Measurements from ENCODE around the gene UBE2G2.

DNA sequence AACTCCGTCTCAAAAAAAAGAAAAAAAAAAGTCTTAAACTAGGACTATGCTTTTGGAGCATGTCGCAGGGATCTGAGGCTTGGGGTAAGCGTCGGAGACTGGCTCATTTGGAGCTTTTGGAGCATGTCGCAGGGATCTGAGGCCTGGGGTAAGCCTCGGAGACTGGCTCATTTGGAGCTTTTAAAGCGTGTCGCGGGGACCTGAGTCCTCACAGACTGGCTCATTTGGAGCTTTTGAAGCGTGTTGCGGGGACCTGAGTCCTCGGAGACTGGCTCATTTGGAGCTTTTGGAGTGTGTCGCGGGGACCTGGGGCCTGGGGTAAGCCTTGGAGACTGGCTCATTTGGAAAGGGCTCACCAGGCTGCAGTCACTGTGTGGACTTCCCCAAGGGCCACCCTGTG is 76.7 kb downstream of the UBE2G2 start:
- TF ChIP-seq POLR2AphosphoS5 (IDR thresholded peaks at IDR 0.05) (no peak), EP300 (conservative IDR thresholded peaks at IDR 0.05; ENCODE audit: poor library complexity, severe bottlenecking) (no peak), EZH2 (IDR thresholded peaks at IDR 0.05; ENCODE audit: borderline replicate concordance, insufficient read depth, low read length, poor library complexity, severe bottlenecking) (no peak), TAF1 (IDR thresholded peaks at IDR 0.05; ENCODE audit: low read depth) (no peak), RAD21 (conservative IDR thresholded peaks at IDR 0.05) (no peak)
- TF ChIP-seq, protein P1, sequence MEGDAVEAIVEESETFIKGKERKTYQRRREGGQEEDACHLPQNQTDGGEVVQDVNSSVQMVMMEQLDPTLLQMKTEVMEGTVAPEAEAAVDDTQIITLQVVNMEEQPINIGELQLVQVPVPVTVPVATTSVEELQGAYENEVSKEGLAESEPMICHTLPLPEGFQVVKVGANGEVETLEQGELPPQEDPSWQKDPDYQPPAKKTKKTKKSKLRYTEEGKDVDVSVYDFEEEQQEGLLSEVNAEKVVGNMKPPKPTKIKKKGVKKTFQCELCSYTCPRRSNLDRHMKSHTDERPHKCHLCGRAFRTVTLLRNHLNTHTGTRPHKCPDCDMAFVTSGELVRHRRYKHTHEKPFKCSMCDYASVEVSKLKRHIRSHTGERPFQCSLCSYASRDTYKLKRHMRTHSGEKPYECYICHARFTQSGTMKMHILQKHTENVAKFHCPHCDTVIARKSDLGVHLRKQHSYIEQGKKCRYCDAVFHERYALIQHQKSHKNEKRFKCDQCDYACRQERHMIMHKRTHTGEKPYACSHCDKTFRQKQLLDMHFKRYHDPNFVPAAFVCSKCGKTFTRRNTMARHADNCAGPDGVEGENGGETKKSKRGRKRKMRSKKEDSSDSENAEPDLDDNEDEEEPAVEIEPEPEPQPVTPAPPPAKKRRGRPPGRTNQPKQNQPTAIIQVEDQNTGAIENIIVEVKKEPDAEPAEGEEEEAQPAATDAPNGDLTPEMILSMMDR (IDR thresholded peaks at IDR 0.05; ENCODE audit: poor library complexity, severe bottlenecking), result no peak
- TF ChIP-seq, protein P2, sequence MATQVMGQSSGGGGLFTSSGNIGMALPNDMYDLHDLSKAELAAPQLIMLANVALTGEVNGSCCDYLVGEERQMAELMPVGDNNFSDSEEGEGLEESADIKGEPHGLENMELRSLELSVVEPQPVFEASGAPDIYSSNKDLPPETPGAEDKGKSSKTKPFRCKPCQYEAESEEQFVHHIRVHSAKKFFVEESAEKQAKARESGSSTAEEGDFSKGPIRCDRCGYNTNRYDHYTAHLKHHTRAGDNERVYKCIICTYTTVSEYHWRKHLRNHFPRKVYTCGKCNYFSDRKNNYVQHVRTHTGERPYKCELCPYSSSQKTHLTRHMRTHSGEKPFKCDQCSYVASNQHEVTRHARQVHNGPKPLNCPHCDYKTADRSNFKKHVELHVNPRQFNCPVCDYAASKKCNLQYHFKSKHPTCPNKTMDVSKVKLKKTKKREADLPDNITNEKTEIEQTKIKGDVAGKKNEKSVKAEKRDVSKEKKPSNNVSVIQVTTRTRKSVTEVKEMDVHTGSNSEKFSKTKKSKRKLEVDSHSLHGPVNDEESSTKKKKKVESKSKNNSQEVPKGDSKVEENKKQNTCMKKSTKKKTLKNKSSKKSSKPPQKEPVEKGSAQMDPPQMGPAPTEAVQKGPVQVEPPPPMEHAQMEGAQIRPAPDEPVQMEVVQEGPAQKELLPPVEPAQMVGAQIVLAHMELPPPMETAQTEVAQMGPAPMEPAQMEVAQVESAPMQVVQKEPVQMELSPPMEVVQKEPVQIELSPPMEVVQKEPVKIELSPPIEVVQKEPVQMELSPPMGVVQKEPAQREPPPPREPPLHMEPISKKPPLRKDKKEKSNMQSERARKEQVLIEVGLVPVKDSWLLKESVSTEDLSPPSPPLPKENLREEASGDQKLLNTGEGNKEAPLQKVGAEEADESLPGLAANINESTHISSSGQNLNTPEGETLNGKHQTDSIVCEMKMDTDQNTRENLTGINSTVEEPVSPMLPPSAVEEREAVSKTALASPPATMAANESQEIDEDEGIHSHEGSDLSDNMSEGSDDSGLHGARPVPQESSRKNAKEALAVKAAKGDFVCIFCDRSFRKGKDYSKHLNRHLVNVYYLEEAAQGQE (IDR thresholded peaks at IDR 0.05; ENCODE audit: borderline replicate concordance), result no peak

Measured in neural cell (in vitro differentiated cells).